Thymus (tissue), 11 donors: ENCODE results near the gene TACC2. TPM values are rescaled to one million over a fixed set of nuclear protein-coding genes. Genes with fewer than 3 reads are reported as not detected.
"Not testable (repeated sequence)": the region's sequence is repeated elsewhere in the genome, so short reads cannot be mapped to it uniquely, and the experiment has no call there.

Source experiments
- DNase-seq, 9 donors: peaks; one replicate each; pipeline ENCODE4 v3.0.0-alpha.2; 2013; ENCODE audit warnings: low spot score in 9 of 9, low read depth in 6 of 9, missing footprints in 1 of 9
- H3K27ac ChIP-seq, 2 donors: one replicate each; pipeline ENCODE4 v1.5.1; 2013; ENCODE audit warnings: control low read depth in 1 of 2, low read depth in 1 of 2, low read length in 1 of 2, mild to moderate bottlenecking in 1 of 2, moderate library complexity in 1 of 2
- H3K27me3 ChIP-seq, 2 donors: one replicate each; pipeline ENCODE4 v1.5.1; 2013; ENCODE audit warnings: low read length in 1 of 2; ENCODE audit not compliant: control insufficient read depth in 2 of 2, insufficient read depth in 1 of 2
- H3K36me3 ChIP-seq, 2 donors: one replicate each; pipeline ENCODE4 v1.5.1; 2013; ENCODE audit warnings: low read length in 1 of 2, mild to moderate bottlenecking in 1 of 2, moderate library complexity in 1 of 2; ENCODE audit not compliant: control insufficient read depth in 2 of 2, insufficient read depth in 2 of 2
- H3K4me1 ChIP-seq, 2 donors: one replicate each; pipeline ENCODE4 v1.5.1; 2013; ENCODE audit warnings: low read length in 2 of 2; ENCODE audit not compliant: control insufficient read depth in 2 of 2, insufficient read depth in 2 of 2
- H3K4me3 ChIP-seq, 2 donors: one replicate each; pipeline ENCODE4 v1.5.1; 2013; ENCODE audit warnings: low read length in 2 of 2, control low read depth in 1 of 2, mild to moderate bottlenecking in 1 of 2
- H3K9me3 ChIP-seq, 2 donors: one replicate each; pipeline ENCODE4 v1.5.1; 2013; ENCODE audit warnings: low read length in 1 of 2, mild to moderate bottlenecking in 1 of 2; ENCODE audit not compliant: control insufficient read depth in 2 of 2, insufficient read depth in 1 of 2
- WGBS: extraction: QIAGEN DNeasy Blood & Tissue Kit; methylation state at CpG from one replicate; pipeline ENCODE4 v1.1.7; 2013; 5-methylcytosine and 5-hydroxymethylcytosine counted together
- polyA plus RNA-seq: library from polyadenylated mRNA; stranded (reverse); fragments of 200-250 nt; gene quantifications from one replicate; pipeline ENCODE4 v1.2.3, GENCODE V29; 2013
- total RNA-seq: library from RNA; stranded (reverse); fragments of 120-200 nt; gene quantifications from one replicate; pipeline ENCODE4 v1.2.4, GENCODE V29; 2013
- donor health status: healthy.

TACC2 gene
- total and polyA plus RNA-seq, 2 donors, result 4.6 to 57.3 TPM

GRCh38 chr10:121956111-121957061 is 32.6 kb upstream of the TACC2 start:
- no peaks in the 10 kb centered on the region for H3K4me1 ChIP-seq
- 96% methylated on average over 7 of the region's 7 CpGs for WGBS
- no peak overlapping the region for H3K27ac ChIP-seq
- H3K36me3 ChIP-seq, result peaks cover 10 to 20% of the 10 kb centered on the region in 2 donors
- DNase-seq, result no peak
- no peaks in the 10 kb centered on the region for H3K27me3 ChIP-seq
- no peaks in the 10 kb centered on the region for H3K9me3 ChIP-seq
- no peak overlapping the region for H3K4me3 ChIP-seq

- WGBS, result 97% methylated on average over 3 of the region's 3 CpGs
- DNase-seq, result no peak
- Histone ChIP-seq H3K27ac (no peak overlapping the region), H3K4me3 (no peak overlapping the region), H3K36me3 (peaks cover 12 to 24% of the 10 kb centered on the region in 2 donors), H3K9me3 (no peaks in the 10 kb centered on the region), H3K4me1 (no peaks in the 10 kb centered on the region), H3K27me3 (no peaks in the 10 kb centered on the region)
Measured at GRCh38 chr10:121959671-121960070, 29.3 kb upstream of the TACC2 start.

DNA sequence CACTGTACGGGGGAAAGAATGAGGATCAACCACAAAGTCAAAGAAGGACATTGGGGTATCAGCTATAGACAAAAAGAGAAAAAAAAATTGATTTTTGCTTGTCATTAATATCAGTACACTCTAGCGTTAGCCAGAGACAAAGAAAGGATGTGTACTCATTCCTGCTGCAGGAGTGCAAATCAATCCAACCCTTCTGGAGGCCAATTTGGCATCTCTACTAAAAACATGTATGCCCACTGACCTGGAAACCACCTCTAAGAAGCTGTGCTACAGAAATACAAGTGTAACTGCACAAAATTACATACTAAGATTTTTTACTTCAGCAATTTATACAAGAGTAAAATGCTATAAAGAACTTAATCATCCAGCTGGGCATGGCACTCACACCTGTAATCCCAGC is 27.5 kb upstream of the TACC2 start:
- over 99% methylated on average over 2 of the region's 2 CpGs for whole genome bisulfite sequencing
- H3K27me3 ChIP-seq, result no peaks in the 10 kb centered on the region

GRCh38 chr10:121965996-121966395 is 23.0 kb upstream of the TACC2 start:
- no peak for DNase-seq
- no peaks in the 10 kb centered on the region for H3K4me1 ChIP-seq
- H3K9me3 ChIP-seq, result no peaks in the 10 kb centered on the region
- H3K36me3 ChIP-seq, result peaks cover 40 to 43% of the 10 kb centered on the region in 2 donors
- no peak overlapping the region for H3K4me3 ChIP-seq
- 96% methylated on average over 3 of the region's 3 CpGs for WGBS
- no peak overlapping the region for H3K27ac ChIP-seq
- H3K27me3 ChIP-seq, result no peaks in the 10 kb centered on the region

More for the DNA sequence above, 27.5 kb upstream of the TACC2 start:
- Histone ChIP-seq H3K4me1 (no peaks in the 10 kb centered on the region), H3K4me3 (no peak overlapping the region), H3K9me3 (no peaks in the 10 kb centered on the region), H3K27ac (no peak overlapping the region), H3K36me3 (peaks cover 25 to 31% of the 10 kb centered on the region in 2 donors)
- DNase-seq, result no peak

- not testable (repeated sequence) for H3K27ac ChIP-seq, H3K4me1 ChIP-seq, H3K4me3 ChIP-seq, H3K27me3 ChIP-seq, H3K9me3 ChIP-seq, DNase-seq
- H3K36me3 ChIP-seq, result peaks cover 42 to 49% of the 10 kb centered on the region in 2 donors
- WGBS, result 97% methylated on average over 8 of the region's 8 CpGs
Measured at GRCh38 chr10:121969086-121969485, 19.9 kb upstream of the TACC2 start.

GRCh38 chr10:121974019-121974534 is 14.9 kb upstream of the TACC2 start:
- peak in 1 of 9 donors; percentile 5 for DNase-seq
- H3K27me3 ChIP-seq, result no peaks in the 10 kb centered on the region
- peaks cover 0 to 18% of the 10 kb centered on the region in 2 donors for H3K9me3 ChIP-seq
- H3K36me3 ChIP-seq, result peaks cover 5 to 16% of the 10 kb centered on the region in 2 donors
- peak overlapping the region; percentile 67 to 79 for H3K4me3 ChIP-seq
- 19% methylated on average over 21 of the region's 21 CpGs for WGBS
- peak overlapping the region; percentile 66 to 88 for H3K27ac ChIP-seq
- peaks cover 8 to 9% of the 10 kb centered on the region in 2 donors for H3K4me1 ChIP-seq

DNA sequence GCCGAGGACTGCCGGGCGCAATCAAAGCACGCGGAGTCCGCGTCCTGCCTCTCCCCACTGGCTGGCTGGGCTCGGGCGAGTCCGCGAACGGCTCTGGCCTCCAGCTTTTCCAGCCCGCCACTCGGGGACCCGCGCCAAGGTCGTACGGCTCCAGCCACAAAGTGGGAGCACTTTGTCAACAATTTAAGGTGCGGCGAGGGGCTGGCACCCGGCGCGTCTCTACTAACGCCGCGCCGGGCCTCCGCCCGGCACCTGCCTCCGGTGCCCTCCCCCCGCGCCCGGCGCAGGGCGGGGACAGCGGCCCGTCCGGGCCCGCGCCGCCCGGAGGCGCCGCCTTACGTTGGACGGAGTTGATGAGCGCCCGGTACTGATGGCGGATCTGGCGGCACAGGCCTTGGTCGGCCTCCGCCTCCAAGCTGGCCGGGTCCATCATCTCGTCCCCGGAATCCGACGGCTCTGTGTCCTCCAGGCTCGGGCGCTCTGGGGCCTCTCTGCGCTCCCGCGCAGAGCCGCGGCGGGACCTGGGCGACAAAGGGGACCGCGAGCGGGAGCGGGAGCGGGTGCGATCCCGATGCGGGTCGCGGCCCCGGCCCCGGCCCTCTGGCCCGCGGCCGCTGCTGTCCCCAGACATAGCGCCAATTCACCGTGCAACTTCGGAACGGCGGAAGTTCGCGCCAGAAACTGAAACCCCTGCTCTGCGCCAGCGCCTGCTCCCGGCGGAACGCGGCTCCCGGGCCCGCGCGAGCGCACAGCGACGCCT is 14.2 kb upstream of the TACC2 start, which contains the start of gene NSMCE4A:
TSS of gene NSMCE4A (minus strand) at position 683 of the 760 bp plus-strand sequence. CDS start at position 631, 52 bp downstream.
- peak within 1 kb of the TSS; percentile 67 to 79 for H3K4me3 ChIP-seq
- peak; percentile 36 to 82 (median 60) for DNase-seq
- H3K4me1 ChIP-seq, result peaks cover 8 to 9% of the 10 kb centered on the region in 2 donors
- WGBS, result under 1% methylated on average over 101 of the region's 101 CpGs
- H3K27ac ChIP-seq, result peak within 1 kb of the TSS; percentile 66 to 88
- peaks cover 5 to 16% of the 10 kb centered on the region in 2 donors for H3K36me3 ChIP-seq
- H3K27me3 ChIP-seq, result no peaks in the 10 kb centered on the region
- H3K9me3 ChIP-seq, result peaks cover 0 to 18% of the 10 kb centered on the region in 2 donors

GRCh38 chr10:121975295-121976086 is 13.5 kb upstream of the TACC2 start:
- Histone ChIP-seq H3K4me3 (peak overlapping the region; percentile 67 to 79), H3K27me3 (no peaks in the 10 kb centered on the region), H3K9me3 (peaks cover 0 to 18% of the 10 kb centered on the region in 2 donors), H3K27ac (no peak overlapping the region), H3K36me3 (peaks cover 4 to 10% of the 10 kb centered on the region in 2 donors), H3K4me1 (peaks cover 8 to 9% of the 10 kb centered on the region in 2 donors)
- DNase-seq, result no peak
- 47% methylated on average over 21 of the region's 21 CpGs for WGBS
